Femur (tissue), 1 donor: ENCODE results near the gene EMX1.

Source experiments
- DNase-seq: peaks from one replicate; pipeline ENCODE4 v3.0.0-alpha.2; 2017

The EMX1 gene

GRCh38 chr2:72945450-72946019 lies 28.2 kb downstream of the EMX1 start:
- DNase-seq = no peak

DNA sequence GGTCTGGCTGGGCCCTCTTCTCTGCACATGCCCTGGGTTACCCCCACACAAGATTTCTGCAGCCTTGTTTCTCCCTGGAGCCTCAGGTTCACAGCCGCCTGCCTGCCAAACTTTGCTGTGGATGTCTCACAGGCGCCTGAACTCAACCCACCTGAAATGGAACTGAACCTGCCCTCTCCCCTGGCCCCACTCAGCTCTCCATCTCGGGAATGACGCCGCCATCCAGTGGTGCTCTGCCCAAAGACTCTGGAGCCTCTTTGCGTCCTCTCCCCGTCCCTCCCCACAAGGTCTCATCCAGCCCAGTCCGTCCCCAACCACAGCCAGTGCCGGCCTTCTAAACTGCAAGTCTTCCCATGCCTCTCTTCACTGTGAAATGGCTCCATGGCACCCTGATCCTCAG lies 29.1 kb downstream of the EMX1 start:
- DNase-seq = no peak

DNA sequence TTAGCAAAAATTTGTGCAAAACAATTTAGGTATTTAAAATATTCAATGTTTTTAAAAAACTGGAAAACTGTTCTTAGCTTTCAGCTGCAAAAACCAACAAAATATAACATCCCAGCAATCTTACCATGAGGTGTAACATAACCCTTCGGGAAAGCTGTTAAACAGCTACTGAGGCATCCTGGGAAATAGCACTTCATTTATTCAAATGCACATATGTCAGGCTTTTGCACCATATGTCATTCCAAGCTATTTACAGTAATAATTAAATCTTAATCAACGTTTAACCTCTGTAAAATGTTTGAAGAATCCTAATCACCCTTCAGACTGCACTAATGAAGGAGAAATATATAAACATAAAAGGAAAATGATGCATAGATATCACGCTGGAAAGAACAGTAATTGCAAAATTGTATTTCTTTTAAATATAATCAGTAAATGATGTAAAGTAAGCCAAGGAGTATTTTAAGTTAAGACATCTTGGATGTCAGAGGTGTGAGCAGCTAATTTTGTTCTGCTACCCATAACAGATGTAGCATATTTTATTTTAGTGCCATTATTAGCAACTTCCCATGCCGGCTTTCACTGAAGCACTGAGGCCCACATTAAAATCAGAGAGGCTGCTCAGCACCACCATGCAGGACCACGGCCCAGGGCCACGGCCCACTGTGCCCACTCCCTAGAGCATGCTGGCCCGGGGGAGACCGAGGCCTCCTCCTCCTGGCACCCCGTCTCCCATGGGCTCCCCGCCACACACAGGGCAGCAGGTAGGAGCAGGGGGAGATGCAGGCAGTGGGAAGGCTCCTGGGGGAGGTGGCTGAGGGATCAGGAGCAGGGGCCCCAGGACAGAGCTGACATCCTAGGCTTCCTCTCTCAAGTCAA lies 30.9 kb downstream of the EMX1 start:
- no peak for DNase-seq

- no peak for DNase-seq
Measured at GRCh38 chr2:72949045-72949444, 31.7 kb downstream of the EMX1 start.

DNA sequence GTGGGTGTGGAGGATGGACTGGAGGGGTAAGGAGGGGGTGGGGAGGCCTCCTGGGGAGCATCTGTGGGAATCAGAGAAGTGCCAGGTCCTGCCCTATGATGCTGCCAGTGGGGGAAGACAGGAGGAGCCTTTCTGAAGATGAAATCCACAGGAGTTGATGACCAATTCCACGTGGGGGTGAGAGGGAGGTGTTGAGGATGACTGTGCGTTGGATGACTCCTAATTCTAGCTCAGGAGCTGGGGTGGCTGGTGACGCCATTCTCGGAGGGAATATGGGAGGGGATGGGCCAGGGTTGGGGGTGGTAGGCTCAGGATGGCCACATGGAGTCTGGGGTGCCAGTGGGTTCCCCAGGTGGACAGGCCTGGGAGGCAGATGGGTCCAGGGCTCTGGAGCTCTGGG lies 32.3 kb downstream of the EMX1 start:
- no peak for DNase-seq

DNA sequence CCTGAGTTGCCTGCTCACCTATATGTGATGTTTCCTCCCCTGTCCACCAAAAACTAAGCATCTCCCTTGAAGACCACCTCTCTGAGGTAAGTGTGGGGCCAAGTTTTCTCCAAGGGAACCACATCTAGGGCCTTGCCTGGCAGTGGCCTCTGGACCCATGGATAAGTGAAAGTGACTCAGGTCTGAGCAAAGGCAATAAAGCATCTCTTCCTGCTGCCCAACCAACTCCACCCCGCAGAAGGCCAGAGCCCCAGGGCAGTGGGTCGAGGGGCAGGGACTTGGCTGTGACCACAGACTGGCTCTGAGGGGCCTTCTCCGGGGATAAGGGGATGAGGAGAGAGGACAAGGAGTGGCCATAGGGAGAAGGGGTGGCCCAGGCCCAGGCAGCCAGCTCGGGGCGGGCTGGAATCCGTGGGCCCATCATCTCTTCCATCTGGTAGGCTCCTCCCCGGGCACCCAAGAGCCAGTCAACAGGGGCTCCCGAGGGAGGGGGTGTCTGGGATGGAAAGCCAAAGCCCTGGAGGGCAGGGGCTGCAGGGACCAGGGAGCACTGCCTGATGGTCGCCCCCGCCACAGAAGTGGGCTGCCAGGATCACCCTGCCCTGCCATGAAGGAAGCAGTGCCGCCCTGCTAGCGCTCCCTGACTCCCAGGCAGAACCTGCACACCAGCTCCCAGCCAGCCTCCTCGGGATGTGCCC lies 33.4 kb downstream of the EMX1 start:
- DNase-seq = no peak

GRCh38 chr2:72951303-72952095 lies 34.2 kb downstream of the EMX1 start:
- DNase-seq = no peak

GRCh38 chr2:72952110-72952823 lies 34.9 kb downstream of the EMX1 start:
- DNase-seq = no peak

GRCh38 chr2:72952961-72953360 lies 35.6 kb downstream of the EMX1 start:
- no peak for DNase-seq

- DNase-seq = no peak
Measured at GRCh38 chr2:72953528-72953927, 36.2 kb downstream of the EMX1 start.

DNA sequence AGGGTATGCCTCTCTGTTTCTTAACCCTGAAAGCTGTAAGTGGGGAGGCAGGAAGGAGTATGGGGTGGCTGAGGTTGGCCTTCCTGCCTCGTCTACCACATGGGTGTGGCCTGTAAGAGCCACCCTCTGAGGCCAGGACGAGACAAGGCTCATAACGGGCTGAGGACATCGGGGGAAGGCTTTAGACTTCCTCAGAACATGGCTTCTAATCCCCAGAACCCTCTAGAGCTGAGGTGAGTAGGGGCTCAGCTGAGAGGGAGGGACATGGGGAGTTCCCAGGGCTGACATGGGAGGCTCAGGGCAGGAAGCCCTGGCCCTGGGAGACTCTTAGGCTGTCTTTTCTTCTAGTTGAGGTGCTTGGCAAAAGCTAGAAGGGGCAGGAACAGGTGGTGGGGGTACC lies 36.7 kb downstream of the EMX1 start:
- DNase-seq = no peak

DNA sequence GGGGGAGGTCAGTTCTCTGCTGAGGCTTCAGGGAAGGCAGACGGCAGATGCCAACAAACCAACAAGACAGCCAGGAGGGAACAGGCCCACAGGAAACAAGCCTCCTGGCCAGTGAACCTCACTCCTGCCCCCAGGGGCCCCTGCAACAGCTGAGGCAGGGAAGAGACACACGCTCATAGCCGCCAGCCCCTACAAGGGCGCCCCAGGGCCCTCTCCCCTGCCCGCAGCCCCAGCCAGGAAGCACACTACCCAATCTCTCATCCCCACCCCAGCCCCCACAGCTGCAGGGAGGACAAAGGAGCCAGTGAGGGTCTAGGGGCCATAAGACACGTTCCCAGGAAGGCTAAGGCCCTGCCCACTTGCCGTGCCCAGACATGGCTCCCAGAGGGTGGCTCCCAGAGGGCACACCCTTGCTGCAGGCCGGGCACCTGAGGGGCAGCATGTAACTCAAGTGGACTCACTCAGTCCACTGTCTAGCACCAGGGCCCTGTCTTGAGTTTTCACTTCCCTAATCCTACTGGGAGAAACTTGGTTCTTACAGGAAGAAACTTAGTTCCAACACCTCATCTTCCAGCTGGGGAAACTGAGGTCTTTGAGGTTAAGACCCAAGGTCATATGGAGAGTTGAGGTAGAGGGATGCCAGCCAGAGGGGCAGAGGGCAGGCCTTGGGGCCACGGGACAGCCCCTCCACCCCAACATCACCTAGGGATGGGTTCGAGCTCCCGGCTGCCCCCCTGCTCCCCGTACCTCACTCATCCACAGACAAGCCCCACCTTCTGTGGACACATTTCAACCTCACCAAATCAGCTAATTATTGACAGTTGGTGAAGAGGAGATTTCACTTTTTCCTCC lies 37.3 kb downstream of the EMX1 start:
- DNase-seq = no peak

DNA sequence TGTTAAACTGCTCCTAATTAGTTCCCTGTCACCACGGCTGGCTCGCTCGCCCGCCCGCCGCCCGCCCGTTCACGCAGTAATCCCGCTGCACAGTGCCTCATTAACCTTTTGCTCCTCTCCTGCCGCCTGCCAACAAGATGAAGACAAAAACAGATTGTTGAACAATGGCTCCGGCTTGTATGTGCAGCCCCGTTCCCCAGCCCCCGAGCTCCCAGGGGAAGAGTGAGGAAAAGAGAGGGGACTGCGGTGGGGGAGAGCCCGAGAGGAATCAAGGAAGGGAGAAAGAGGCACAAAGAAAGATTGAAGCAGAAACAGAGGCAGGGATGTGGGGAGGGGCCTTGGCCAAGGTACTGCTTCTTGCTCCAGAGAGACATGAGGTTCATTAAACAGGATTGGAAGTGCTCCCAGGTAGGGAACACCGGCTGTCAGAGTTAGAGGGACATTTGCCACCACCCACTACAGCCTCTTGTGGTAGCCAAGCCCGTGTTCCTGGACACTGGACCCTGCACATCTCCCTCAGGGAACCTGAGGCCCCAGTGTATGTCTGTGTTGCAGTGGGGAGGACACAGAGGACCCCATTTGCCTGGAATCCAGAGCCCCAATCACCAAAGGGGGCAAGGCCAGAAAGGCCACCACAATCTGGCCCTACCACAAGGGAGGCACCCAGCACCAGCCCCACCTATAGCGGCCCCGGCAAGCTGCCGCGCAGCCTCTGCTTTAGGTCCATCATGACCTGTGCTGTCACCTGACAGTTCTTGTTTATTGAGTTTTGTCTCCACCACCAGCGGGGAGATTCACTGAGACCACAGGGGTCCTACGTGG lies 38.1 kb downstream of the EMX1 start:
- DNase-seq = no peak

GRCh38 chr2:72956050-72956395 lies 38.7 kb downstream of the EMX1 start:
- no peak for DNase-seq

- no peak for DNase-seq
Measured at GRCh38 chr2:72956936-72957335, 39.6 kb downstream of the EMX1 start.

GRCh38 chr2:72958542-72959385 lies 41.4 kb downstream of the EMX1 start:
- DNase-seq = no peak

GRCh38 chr2:72959554-72959953 lies 42.2 kb downstream of the EMX1 start:
- no peak for DNase-seq

- no peak for DNase-seq
Measured at GRCh38 chr2:72959995-72960981, 43.0 kb downstream of the EMX1 start.
